Smooth muscle cell (in vitro differentiated cells): ENCODE data around the gene LRRC8E. TPM values are rescaled to one million over a fixed set of nuclear protein-coding genes. Genes with fewer than 3 reads are reported as not detected.

Source experiments
- DNase-seq: peaks from one replicate; lab custom pipeline; 2025; ENCODE audit not compliant: unreplicated experiment; lab: John Stamatoyannopoulos, UW
- H2AFZ ChIP-seq: fragments of 200-600 bp; sonication (generic); 2 replicates; pipeline ENCODE4 v1.6.0; 2016; ENCODE audit warnings: antibody characterized with exemption, low read depth, mild to moderate bottlenecking
- H3F3A ChIP-seq: fragments of 200-600 bp; sonication (generic); 2 replicates; pipeline ENCODE4 v1.6.0; 2017; ENCODE audit warnings: antibody characterized with exemption, low read depth
- H3K27ac ChIP-seq: fragments of 200-600 bp; sonication (generic); 2 replicates; pipeline ENCODE4 v1.5.1; 2016; ENCODE audit warnings: low read depth, mild to moderate bottlenecking
- H3K27me3 ChIP-seq: fragments of 200-600 bp; sonication (generic); 2 replicates; pipeline ENCODE4 v1.6.1; 2016; ENCODE audit warnings: low read depth, mild to moderate bottlenecking
- H3K36me3 ChIP-seq: fragments of 200-600 bp; sonication (generic); 2 replicates; pipeline ENCODE4 v1.5.1; 2016; ENCODE audit warnings: low read depth
- H3K4me1 ChIP-seq: fragments of 200-600 bp; sonication (generic); 2 replicates; pipeline ENCODE4 v1.5.1; 2016; ENCODE audit warnings: low read depth
- H3K4me2 ChIP-seq: fragments of 200-600 bp; sonication (generic); 2 replicates; pipeline ENCODE4 v1.6.0; 2016; ENCODE audit warnings: mild to moderate bottlenecking
- H3K4me3 ChIP-seq: fragments of 200-600 bp; sonication (generic); 2 replicates; pipeline ENCODE4 v1.5.1; 2016; ENCODE audit warnings: mild to moderate bottlenecking
- H3K79me2 ChIP-seq: fragments of 200-600 bp; sonication (generic); 2 replicates; pipeline ENCODE4 v1.6.0; 2016; ENCODE audit warnings: low read depth, mild to moderate bottlenecking
- H3K9ac ChIP-seq: fragments of 200-600 bp; sonication (generic); 2 replicates; pipeline ENCODE4 v1.6.0; 2016; ENCODE audit warnings: low read depth
- H3K9me3 ChIP-seq: fragments of 200-600 bp; sonication (generic); replicated peaks from 2 replicates; pipeline ENCODE4 v1.5.1; 2016; ENCODE audit warnings: low read depth
- H4K20me1 ChIP-seq: fragments of 200-600 bp; sonication (generic); 2 replicates; pipeline ENCODE4 v1.6.0; 2016; ENCODE audit warnings: low read depth
- WGBS: methylation state at CpG from one replicate; pipeline ENCODE4 v1.1.7; 2016; ENCODE audit warnings: low lambda C conversion rate; 5-methylcytosine and 5-hydroxymethylcytosine counted together
- polyA plus RNA-seq: library from polyadenylated mRNA; unstranded; fragments of >200 nt; fragmentation: Nextera tagmentation; extraction: Ambion mirVana; gene quantifications from 2 replicates; pipeline ENCODE4 v1.2.1, GENCODE V29; 2016
- total RNA-seq: library from RNA; depleted of rRNA; stranded (reverse); fragments of >200 nt; gene quantifications from 2 replicates; pipeline ENCODE4 v1.2.3, GENCODE V29; 2014
- TF ChIP-seq, protein P1 (sequence below): fragments of 200-600 bp; sonication (generic); IDR thresholded peaks from 2 replicates; pipeline ENCODE4 v1.5.1; 2017; ENCODE audit warnings: borderline replicate concordance, mild to moderate bottlenecking, antibody characterized with exemption; ENCODE audit not compliant: insufficient read depth, poor library complexity, severe bottlenecking

Gene LRRC8E
- total and polyA plus RNA-seq, 2 experiments from 2014 or later, result 7.4 to 7.8 TPM

DNA sequence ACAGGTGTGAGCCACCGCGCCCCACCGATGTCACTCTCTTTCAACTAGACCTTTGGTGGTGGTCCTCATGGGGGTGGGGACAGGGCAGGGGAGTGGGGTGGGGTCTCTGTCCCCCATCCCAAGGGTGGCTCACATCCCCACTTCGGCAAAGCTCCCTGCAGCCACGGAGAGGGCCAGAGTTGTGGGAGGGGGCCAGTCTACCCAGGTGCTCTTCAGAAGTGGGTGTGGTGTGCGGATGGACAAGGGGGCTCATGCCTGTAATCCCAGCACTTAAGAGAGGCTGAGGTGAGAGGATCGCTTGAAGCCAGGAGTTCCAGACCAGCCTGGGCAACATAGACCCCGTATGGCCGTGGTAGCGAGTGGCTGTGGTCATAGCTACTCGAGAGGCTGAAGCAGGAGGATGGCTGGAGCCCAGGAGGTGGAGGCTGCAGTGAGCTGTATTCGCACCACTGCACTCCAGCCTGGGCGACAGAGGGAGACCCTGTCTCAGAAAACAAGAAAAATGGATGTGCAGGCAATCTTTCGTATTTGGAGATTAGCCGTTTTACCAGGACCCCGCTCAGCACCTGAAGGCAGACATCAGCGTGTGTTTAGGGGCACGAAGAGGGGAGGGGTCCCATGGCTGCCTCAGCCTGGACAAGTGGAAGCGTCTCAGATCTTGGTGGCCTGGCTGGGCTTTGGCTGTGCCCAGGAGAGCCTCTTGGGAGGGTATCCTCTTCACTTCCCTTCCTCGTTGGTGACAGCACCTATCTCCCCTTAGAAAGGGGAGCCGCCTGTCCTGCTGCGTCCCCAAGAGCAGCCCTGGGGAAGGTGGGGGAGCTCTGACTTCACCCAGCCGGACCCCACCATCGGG is 27.2 kb downstream of the LRRC8E start:
- Histone ChIP-seq H3K27me3 (no peaks in the 10 kb centered on the region), H3K9ac (peak overlapping the region; percentile 22), H3F3A (peaks cover 7% of the 10 kb centered on the region), H3K4me3 (peak overlapping the region; percentile 60), H3K27ac (no peak overlapping the region), H3K79me2 (no peaks in the 10 kb centered on the region), H4K20me1 (peaks cover under 1% of the 10 kb centered on the region), H3K36me3 (no peaks in the 10 kb centered on the region), H3K4me1 (peaks cover 15% of the 10 kb centered on the region), H2AFZ (no peak overlapping the region), H3K9me3 (no peaks in the 10 kb centered on the region), H3K4me2 (peak overlapping the region; percentile 98)
- no peak for DNase-seq
- WGBS, result 66% methylated on average over 22 of the region's 24 CpGs
- TF ChIP-seq, protein P1, sequence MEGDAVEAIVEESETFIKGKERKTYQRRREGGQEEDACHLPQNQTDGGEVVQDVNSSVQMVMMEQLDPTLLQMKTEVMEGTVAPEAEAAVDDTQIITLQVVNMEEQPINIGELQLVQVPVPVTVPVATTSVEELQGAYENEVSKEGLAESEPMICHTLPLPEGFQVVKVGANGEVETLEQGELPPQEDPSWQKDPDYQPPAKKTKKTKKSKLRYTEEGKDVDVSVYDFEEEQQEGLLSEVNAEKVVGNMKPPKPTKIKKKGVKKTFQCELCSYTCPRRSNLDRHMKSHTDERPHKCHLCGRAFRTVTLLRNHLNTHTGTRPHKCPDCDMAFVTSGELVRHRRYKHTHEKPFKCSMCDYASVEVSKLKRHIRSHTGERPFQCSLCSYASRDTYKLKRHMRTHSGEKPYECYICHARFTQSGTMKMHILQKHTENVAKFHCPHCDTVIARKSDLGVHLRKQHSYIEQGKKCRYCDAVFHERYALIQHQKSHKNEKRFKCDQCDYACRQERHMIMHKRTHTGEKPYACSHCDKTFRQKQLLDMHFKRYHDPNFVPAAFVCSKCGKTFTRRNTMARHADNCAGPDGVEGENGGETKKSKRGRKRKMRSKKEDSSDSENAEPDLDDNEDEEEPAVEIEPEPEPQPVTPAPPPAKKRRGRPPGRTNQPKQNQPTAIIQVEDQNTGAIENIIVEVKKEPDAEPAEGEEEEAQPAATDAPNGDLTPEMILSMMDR, result no peak

DNA sequence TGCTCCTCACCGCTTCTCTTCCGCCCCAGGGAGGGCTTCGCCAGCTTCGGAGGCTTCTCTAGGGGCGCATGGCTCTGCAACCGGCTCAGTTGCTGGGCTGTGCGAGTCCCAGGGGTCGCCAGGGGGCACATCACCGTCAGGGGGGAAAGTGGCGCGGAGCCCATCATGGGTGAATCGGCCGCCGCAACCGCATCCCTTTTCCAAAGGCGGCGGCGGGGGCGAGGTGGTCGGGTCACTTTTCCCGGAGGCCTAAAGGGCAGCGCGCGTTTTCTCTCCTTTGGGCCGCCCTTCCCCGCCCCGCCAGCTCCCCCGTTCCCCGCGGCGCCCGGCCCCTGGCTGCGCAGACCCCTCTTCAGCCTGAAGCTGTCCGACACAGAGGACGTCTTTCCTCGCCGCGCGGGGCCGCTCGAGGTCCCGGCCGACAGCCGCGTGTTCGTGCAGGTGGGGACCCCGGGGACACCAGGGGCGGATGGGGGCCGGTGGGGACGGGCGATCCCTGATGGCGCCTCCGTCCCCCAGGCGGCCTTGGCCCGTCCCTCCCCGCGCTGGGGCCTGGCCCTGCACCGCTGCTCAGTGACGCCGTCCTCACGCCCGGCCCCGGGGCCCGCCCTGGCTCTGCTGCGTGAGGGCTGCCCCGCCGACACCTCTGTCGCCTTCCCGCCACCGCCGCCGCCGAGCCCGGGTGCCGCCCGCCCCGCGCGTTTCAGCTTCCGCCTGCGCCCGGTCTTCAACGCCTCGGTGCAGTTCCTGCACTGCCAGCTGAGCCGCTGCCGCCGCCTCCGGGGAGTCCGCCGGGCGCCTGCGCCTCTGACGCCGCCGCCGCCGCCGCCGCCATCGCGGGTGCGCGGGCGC is 28.0 kb downstream of the LRRC8E start:
- peak overlapping the region; percentile 22 for H3K9ac ChIP-seq

DNA sequence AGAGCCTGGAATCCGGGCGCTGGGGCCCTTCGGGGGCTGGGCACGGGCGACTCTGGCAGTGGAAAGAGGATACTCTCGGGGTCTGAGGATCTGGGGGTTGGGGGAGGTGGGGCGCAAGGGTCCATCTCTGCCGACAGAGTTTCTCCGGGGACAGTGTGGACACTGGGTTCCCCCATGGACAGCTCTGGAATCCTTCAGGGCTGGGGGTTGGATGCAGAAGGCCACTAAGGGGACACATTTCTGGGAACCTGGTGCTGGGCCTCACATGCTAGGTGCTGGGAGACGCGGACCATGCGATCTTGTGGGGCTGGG is 28.6 kb downstream of the LRRC8E start:
- Histone ChIP-seq H3K27ac (peak overlapping the region; percentile 28), H3K9me3 (no peaks in the 10 kb centered on the region), H3K4me1 (peaks cover 15% of the 10 kb centered on the region), H2AFZ (peak overlapping the region; percentile 30), H3K36me3 (no peaks in the 10 kb centered on the region), H3K9ac (peak overlapping the region; percentile 35), H3F3A (peaks cover 7% of the 10 kb centered on the region), H4K20me1 (peaks cover 6% of the 10 kb centered on the region), H3K4me2 (peak overlapping the region; percentile 98), H3K27me3 (no peaks in the 10 kb centered on the region), H3K79me2 (no peaks in the 10 kb centered on the region), H3K4me3 (peak overlapping the region; percentile 60)
- no peak for DNase-seq
- 7% methylated on average over 12 of the region's 12 CpGs for WGBS
- TF ChIP-seq, protein P1, result no peak

More for the DNA sequence above, 28.0 kb downstream of the LRRC8E start:
- H3F3A ChIP-seq, result peaks cover 7% of the 10 kb centered on the region
- peaks cover 3% of the 10 kb centered on the region for H4K20me1 ChIP-seq
- no peaks in the 10 kb centered on the region for H3K27me3 ChIP-seq
- no peaks in the 10 kb centered on the region for H3K79me2 ChIP-seq
- TF ChIP-seq, protein P1, result no peak
- H3K27ac ChIP-seq, result peak overlapping the region; percentile 28
- no peaks in the 10 kb centered on the region for H3K9me3 ChIP-seq
- H2AFZ ChIP-seq, result peak overlapping the region; percentile 30
- peaks cover 15% of the 10 kb centered on the region for H3K4me1 ChIP-seq
- DNase-seq, result peak; percentile 27
- H3K4me3 ChIP-seq, result peak overlapping the region; percentile 60
- 1% methylated on average over 38 of the region's 104 CpGs for WGBS
- peak overlapping the region; percentile 98 for H3K4me2 ChIP-seq
- no peaks in the 10 kb centered on the region for H3K36me3 ChIP-seq
